ENCODE data around the gene EFNB2. TPM values are rescaled to one million over a fixed set of nuclear protein-coding genes. Genes with fewer than 3 reads are reported as not detected.

The EFNB2 gene
- total RNA-seq, 1 experiment from 2014 or later: 0.07 TPM

DNA sequence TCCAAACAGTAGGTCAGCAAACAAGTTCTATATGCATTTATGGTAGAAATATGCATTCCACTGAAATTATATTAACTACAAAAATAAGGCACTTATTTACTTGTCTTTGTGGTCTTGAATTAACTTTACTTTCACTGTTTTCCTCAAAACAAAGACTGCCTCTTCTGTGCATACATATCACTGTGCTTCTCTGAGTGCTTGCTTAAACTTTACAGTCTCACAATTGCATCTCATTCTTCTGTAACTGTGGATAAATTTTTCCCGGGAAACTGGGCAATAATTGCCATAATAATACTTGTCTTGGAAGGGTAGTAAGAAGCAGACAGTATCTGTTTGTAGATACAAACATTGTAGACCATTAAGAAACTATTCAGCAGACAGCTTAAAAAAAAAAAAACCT is 38.4 kb downstream of the EFNB2 start:
- Histone ChIP-seq H3K9ac (ENCODE audit: low read length) (no peak overlapping the region), H2AFZ (ENCODE audit: low read length) (no peak overlapping the region), H3K9me3 (ENCODE audit: low read length) (no peaks in the 10 kb centered on the region), H3K27me3 (ENCODE audit: low read length) (no peaks in the 10 kb centered on the region), H3K9me2 (replicated peaks; ENCODE audit: insufficient read depth, low read length) (no peaks in the 10 kb centered on the region), H3K4me1 (ENCODE audit: low read length) (peaks cover 5% of the 10 kb centered on the region; the same call in 1 of the 2 replicates), H3K4me3 (ENCODE audit: low read length) (no peak overlapping the region), H3K36me3 (ENCODE audit: insufficient read depth, low read length) (no peaks in the 10 kb centered on the region), H3K79me2 (ENCODE audit: low read length) (no peaks in the 10 kb centered on the region), H3K4me2 (ENCODE audit: low read depth, low read length, poor library complexity, severe bottlenecking) (no peak overlapping the region), H3K27ac (ENCODE audit: low read length) (no peak overlapping the region), H4K20me1 (ENCODE audit: insufficient read depth, low read depth, low read length) (no peaks in the 10 kb centered on the region)
- no peak for DNase-seq

DNA sequence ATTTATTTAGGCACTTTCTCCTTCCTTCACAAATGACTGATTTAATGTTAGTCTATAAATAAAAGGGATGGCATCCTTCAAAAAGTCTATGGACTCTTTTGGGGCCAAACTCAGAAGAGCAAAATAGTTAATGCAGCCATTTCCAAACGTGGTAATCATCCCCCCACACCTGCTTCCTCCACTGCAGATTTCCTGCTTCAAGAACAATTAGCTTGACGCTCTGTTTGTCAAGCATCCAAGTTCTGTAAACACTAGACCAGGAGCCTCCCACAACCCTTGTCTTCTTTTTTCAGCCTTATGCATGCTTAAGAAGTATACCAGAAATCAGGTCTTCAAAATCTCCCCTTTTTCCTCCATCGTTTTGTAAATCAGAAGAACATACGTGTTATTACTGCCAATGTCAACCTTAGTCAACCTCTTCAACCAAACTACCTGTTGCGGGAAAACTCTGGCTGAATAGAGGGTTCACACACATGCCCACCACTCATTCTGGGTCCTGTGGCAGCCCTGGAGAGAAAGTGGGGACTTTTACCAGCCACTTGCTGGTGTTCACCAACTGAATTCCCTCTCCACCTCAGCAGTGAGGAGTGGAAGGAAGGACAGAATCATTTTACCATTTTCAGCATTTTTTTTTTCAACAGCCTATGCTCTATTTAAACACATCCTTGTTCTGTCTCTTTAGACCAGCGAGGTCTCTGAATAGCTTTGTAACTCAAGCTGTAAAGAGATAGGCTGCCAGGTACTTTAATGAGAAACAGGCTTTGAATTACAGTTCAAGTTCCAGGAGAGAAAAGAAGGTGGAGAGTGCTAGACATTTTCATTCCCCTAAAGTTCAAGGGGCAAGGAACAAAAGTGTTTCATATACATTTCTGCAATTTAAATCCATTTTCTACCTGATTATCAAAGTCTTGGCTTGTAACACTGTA is 39.1 kb downstream of the EFNB2 start:
- Histone ChIP-seq H3K9me2 (replicated peaks; ENCODE audit: insufficient read depth, low read length) (no peaks in the 10 kb centered on the region), H3K4me1 (ENCODE audit: low read length) (peaks cover 5% of the 10 kb centered on the region; the same call in 1 of the 2 replicates), H2AFZ (ENCODE audit: low read length) (no peak overlapping the region), H3K9me3 (ENCODE audit: low read length) (no peaks in the 10 kb centered on the region), H4K20me1 (ENCODE audit: insufficient read depth, low read depth, low read length) (no peaks in the 10 kb centered on the region), H3K9ac (ENCODE audit: low read length) (no peak overlapping the region), H3K4me2 (ENCODE audit: low read depth, low read length, poor library complexity, severe bottlenecking) (no peak overlapping the region), H3K36me3 (ENCODE audit: insufficient read depth, low read length) (no peaks in the 10 kb centered on the region), H3K4me3 (ENCODE audit: low read length) (no peak overlapping the region), H3K79me2 (ENCODE audit: low read length) (no peaks in the 10 kb centered on the region), H3K27me3 (ENCODE audit: low read length) (no peaks in the 10 kb centered on the region), H3K27ac (ENCODE audit: low read length) (no peak overlapping the region)
- DNase-seq: no peak

DNA sequence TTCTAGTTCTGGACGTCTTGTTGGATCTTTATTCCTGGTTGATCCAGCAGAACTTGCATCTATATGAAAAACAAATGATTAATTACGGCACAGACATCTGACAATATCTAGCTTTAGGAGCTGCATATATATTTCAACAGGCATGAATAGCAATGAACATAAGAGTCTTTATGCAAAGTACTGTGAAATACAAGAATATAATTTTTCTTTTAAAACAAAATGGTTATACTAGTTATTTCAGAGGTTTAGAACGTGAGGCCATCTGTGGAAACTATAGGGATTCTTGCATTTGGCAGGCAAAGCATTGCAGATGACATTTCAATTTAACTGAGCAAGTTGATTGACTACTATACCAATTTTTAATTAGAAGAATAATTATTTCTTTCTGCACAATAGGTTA is 40.5 kb downstream of the EFNB2 start:
- Histone ChIP-seq H3K79me2 (ENCODE audit: low read length) (no peaks in the 10 kb centered on the region), H2AFZ (ENCODE audit: low read length) (no peak overlapping the region), H3K9me2 (replicated peaks; ENCODE audit: insufficient read depth, low read length) (no peaks in the 10 kb centered on the region), H3K9me3 (ENCODE audit: low read length) (no peaks in the 10 kb centered on the region), H3K4me1 (ENCODE audit: low read length) (peaks cover 2% of the 10 kb centered on the region; the same call in 1 of the 2 replicates), H3K27me3 (ENCODE audit: low read length) (no peaks in the 10 kb centered on the region), H3K36me3 (ENCODE audit: insufficient read depth, low read length) (no peaks in the 10 kb centered on the region), H4K20me1 (ENCODE audit: insufficient read depth, low read depth, low read length) (no peaks in the 10 kb centered on the region), H3K9ac (ENCODE audit: low read length) (no peak overlapping the region), H3K4me3 (ENCODE audit: low read length) (no peak overlapping the region), H3K27ac (ENCODE audit: low read length) (no peak overlapping the region), H3K4me2 (ENCODE audit: low read depth, low read length, poor library complexity, severe bottlenecking) (no peak overlapping the region)
- DNase-seq: no peak

DNA sequence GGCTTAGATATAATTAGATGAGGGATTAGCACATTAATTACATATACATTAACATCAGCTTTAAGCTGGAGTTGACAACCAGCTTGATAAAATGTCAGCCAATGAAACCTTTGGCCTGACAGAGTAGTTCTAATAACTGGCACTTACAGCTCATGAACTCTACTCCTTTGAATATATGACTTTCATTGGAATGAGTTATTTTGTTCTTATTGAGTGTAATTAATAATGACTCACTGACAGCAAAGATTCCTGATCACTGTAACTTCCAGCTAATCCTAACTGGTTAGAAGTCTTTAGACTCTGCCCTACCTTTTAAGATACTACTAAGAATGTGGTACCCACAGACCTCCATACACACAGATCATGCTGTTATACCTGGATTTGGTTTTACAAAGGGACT is 41.0 kb downstream of the EFNB2 start:
- Histone ChIP-seq H3K27ac (ENCODE audit: low read length) (no peak overlapping the region), H4K20me1 (ENCODE audit: insufficient read depth, low read depth, low read length) (no peaks in the 10 kb centered on the region), H2AFZ (ENCODE audit: low read length) (no peak overlapping the region), H3K36me3 (ENCODE audit: insufficient read depth, low read length) (no peaks in the 10 kb centered on the region), H3K4me3 (ENCODE audit: low read length) (no peak overlapping the region), H3K79me2 (ENCODE audit: low read length) (no peaks in the 10 kb centered on the region), H3K9ac (ENCODE audit: low read length) (no peak overlapping the region), H3K4me2 (ENCODE audit: low read depth, low read length, poor library complexity, severe bottlenecking) (no peak overlapping the region), H3K4me1 (ENCODE audit: low read length) (no peaks in the 10 kb centered on the region), H3K9me3 (ENCODE audit: low read length) (no peaks in the 10 kb centered on the region), H3K27me3 (ENCODE audit: low read length) (no peaks in the 10 kb centered on the region), H3K9me2 (replicated peaks; ENCODE audit: insufficient read depth, low read length) (no peaks in the 10 kb centered on the region)
- DNase-seq: no peak

DNA sequence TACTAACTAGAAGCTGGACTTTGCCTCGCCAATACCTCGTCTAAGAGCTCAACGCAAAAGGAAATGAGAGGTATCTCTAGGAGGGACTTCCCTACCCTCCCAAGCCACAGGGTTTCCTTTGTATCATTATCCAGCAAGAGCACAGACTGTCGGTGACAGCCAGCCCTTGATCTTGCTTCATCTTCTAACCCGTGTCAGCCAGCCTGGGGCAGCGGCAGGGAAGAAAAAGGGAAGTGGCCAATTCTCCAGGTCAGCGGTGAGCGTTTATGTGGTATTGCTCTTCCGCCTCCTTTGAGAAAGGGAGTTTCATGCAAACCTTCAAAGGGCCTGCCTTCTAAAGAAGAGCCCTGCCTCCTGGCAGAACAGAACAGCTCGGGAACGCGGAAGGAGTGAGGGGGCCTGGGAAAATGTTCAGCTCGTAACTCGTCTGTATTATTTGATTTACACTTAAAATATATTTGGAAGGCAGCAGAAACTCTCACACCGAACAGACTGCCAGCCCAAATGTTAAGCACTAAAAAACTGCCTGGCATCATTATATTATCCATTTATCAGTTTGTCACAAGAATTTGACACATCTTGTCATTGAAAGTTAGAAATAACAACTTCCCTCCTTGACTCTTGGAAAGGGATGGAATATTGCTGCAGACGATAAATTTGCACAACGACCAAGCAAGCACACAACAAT is 41.8 kb downstream of the EFNB2 start:
- Histone ChIP-seq H3K4me3 (ENCODE audit: low read length) (no peak overlapping the region), H3K4me1 (ENCODE audit: low read length) (no peaks in the 10 kb centered on the region), H3K36me3 (ENCODE audit: insufficient read depth, low read length) (no peaks in the 10 kb centered on the region), H3K9ac (ENCODE audit: low read length) (no peak overlapping the region), H3K9me2 (replicated peaks; ENCODE audit: insufficient read depth, low read length) (no peaks in the 10 kb centered on the region), H4K20me1 (ENCODE audit: insufficient read depth, low read depth, low read length) (no peaks in the 10 kb centered on the region), H2AFZ (ENCODE audit: low read length) (no peak overlapping the region), H3K27ac (ENCODE audit: low read length) (no peak overlapping the region), H3K9me3 (ENCODE audit: low read length) (no peaks in the 10 kb centered on the region), H3K4me2 (ENCODE audit: low read depth, low read length, poor library complexity, severe bottlenecking) (no peak overlapping the region), H3K79me2 (ENCODE audit: low read length) (no peaks in the 10 kb centered on the region), H3K27me3 (ENCODE audit: low read length) (no peaks in the 10 kb centered on the region)
- DNase-seq: no peak

DNA sequence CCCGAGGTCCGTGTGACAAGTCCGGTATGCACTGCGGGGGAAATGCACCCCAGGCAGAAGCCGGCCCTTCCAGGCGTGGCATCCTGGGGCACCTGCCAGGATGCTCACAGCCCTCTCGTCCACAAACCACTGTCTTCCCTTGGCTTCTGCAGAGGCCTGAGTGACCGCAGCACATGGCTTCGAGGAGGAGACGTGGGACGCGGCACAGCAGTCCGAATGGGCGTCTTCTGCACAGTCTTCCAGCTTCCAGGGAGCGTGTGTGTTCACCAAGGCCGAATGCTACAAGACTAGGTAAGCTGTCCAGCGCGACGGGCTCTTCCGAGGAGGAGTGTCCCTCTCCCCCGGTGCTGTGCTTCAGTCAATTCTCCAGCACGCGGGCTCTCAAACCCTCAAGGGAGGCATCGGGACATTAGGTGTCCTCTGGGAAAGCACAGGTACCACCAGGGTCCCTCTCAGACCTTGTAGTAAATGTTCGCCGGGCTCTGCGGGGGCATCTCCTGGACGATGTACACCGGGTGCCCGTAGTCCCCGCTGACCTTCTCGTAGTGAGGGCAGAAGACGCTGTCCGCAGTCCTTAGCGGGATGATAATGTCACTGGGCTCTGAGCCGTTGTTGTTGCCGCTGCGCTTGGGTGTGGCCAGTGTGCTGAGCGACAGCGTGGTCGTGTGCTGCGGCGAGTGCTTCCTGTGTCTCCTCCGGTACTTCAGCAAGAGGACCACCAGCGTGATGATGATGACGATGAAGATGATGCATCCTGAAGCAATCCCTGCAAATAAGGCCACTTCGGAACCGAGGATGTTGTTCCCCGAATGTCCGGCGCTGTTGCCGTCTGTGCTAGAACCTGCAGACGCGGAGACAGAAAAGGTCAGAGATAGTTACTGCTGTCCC is 42.6 kb downstream of the EFNB2 start:
- Histone ChIP-seq H2AFZ (ENCODE audit: low read length) (no peak overlapping the region), H3K27ac (ENCODE audit: low read length) (no peak overlapping the region), H3K9me3 (ENCODE audit: low read length) (no peaks in the 10 kb centered on the region), H3K4me3 (ENCODE audit: low read length) (no peak overlapping the region), H4K20me1 (ENCODE audit: insufficient read depth, low read depth, low read length) (no peaks in the 10 kb centered on the region), H3K4me2 (ENCODE audit: low read depth, low read length, poor library complexity, severe bottlenecking) (no peak overlapping the region), H3K79me2 (ENCODE audit: low read length) (no peaks in the 10 kb centered on the region), H3K27me3 (ENCODE audit: low read length) (no peaks in the 10 kb centered on the region), H3K9ac (ENCODE audit: low read length) (no peak overlapping the region), H3K4me1 (ENCODE audit: low read length) (no peaks in the 10 kb centered on the region), H3K36me3 (ENCODE audit: insufficient read depth, low read length) (no peaks in the 10 kb centered on the region), H3K9me2 (replicated peaks; ENCODE audit: insufficient read depth, low read length) (no peaks in the 10 kb centered on the region)
- DNase-seq: no peak

DNA sequence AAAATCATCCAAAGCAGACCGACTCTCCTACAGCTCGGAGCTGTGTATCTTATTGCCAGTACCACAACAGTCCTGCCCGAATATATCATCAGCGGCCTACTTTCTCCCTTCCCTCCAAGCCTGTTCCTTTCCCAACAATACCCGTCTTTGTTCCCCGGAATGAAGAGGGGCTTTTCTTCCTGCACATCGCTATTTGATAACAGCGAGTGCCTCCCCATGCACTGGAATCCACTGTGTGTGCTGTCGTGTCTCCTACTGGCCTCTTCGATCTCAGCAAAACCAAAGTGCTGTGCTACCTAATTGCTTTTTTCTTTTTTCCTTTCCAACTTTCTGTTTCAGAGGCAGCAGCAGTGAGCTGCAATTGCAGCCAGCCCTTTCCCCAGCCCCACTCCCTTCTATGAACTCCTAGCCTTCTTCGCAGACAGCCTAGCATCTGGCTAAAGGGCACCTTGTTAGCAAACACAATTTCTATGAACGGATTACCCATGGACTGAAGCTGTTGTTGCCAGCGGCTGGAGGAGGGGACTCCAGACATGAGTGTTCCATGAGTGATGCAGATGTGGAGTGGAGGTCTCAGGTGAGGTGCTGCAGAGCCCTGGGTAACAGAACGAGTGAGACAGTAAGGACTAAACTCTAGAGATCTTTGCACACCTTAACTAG is 43.4 kb downstream of the EFNB2 start:
- no peaks in the 10 kb centered on the region for H3K4me1 ChIP-seq (ENCODE audit: low read length)
- H3K9me2 ChIP-seq (replicated peaks; ENCODE audit: insufficient read depth, low read length): no peaks in the 10 kb centered on the region
- no peak overlapping the region for H3K4me2 ChIP-seq (ENCODE audit: low read depth, low read length, poor library complexity, severe bottlenecking)
- H3K79me2 ChIP-seq (ENCODE audit: low read length): no peaks in the 10 kb centered on the region
- no peaks in the 10 kb centered on the region for H3K27me3 ChIP-seq (ENCODE audit: low read length)
- no peak for DNase-seq
- H3K27ac ChIP-seq (ENCODE audit: low read length): no peak overlapping the region
- no peak overlapping the region for H3K4me3 ChIP-seq (ENCODE audit: low read length)
- no peaks in the 10 kb centered on the region for H3K36me3 ChIP-seq (ENCODE audit: insufficient read depth, low read length)
- H2AFZ ChIP-seq (ENCODE audit: low read length): no peak overlapping the region
- no peak overlapping the region for H3K9ac ChIP-seq (ENCODE audit: low read length)
- H4K20me1 ChIP-seq (ENCODE audit: insufficient read depth, low read depth, low read length): no peaks in the 10 kb centered on the region
- H3K9me3 ChIP-seq (ENCODE audit: low read length): no peaks in the 10 kb centered on the region

All from Karpas-422 (cell line).